Erythroblast (primary cell): ENCODE data around the gene NR1H4.

Experiments
- GATA1 ChIP-seq: IDR thresholded peaks from 2 replicates; pipeline ENCODE4 v1.6.1; 2011; ENCODE audit warnings: low read depth, mild to moderate bottlenecking, control low read depth, low read length, moderate library complexity
- POLR2A ChIP-seq: IDR thresholded peaks from 2 replicates; pipeline ENCODE4 v1.6.1; 2011; ENCODE audit warnings: mild to moderate bottlenecking, low read length

DNA sequence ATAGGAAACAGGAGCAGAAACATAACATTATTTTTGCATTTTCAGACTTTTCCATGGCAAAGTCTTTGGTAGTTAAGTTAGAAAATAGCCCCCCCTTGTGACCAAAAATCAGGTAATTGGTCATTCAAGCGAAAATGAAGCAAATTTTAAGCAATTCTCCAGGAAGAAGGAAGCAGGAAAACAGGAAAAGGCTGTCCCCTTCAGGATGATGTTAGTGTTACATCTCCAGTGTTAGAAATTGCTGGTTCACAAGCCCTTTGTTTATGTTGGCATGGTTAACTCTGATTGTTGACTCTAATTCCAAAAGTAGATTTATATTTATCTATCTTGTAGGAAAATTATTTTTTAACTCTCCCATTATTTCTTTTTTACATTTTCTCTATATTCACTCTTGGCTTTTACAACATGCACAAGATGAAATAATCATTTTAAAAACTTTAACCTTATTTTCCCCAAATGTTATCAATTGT lies 81.0 kb downstream of the NR1H4 start:
- TF ChIP-seq POLR2A (no peak), GATA1 (no peak)
